HL-60 (cell line): ENCODE measurements around the gene AHI1.

ENCODE experiments used
- CTCF ChIP-seq: IDR thresholded peaks from one replicate; pipeline ENCODE4 v1.5.1; 2011; ENCODE audit warnings: low read length, control low read depth, inconsistent platforms; ENCODE audit not compliant: insufficient read depth
- GABPA ChIP-seq: IDR thresholded peaks from 2 replicates; pipeline ENCODE4 v1.6.1; 2012; ENCODE audit warnings: low read depth
- POLR2AphosphoS5 ChIP-seq: IDR thresholded peaks from 2 replicates; pipeline ENCODE4 v1.6.1; 2012; ENCODE audit warnings: low read depth
- REST ChIP-seq: IDR thresholded peaks from 2 replicates; pipeline ENCODE4 v1.6.1; 2012; ENCODE audit warnings: low read depth; ENCODE audit not compliant: insufficient replicate concordance
- SPI1 ChIP-seq: IDR thresholded peaks from 2 replicates; pipeline ENCODE4 v1.6.1; 2012; ENCODE audit warnings: low read depth, mild to moderate bottlenecking, borderline replicate concordance

- TF ChIP-seq CTCF, result no peak
- TF ChIP-seq POLR2AphosphoS5, result no peak
- TF ChIP-seq SPI1, result no peak
- TF ChIP-seq REST, result no peak
- TF ChIP-seq GABPA, result no peak
These were observed 2.2 kb upstream of the AHI1 start for GRCh38 chr6:135499441-135500340.
